Stimulated activated CD4-positive, alpha-beta T cell treated with anti-CD3 and anti-CD28 coated beads, Interleukin-2, amount 100 ng/mL, for 48 hours (primary cell): ENCODE data around the gene GDAP2.
"Not testable (repeated sequence)": the region's sequence is repeated elsewhere in the genome, so short reads cannot be mapped to it uniquely, and the experiment has no call there.

Experiments
- DNase-seq, 2 donors: peaks; one replicate each; pipeline ENCODE4 v3.0.0-alpha.2; 2020

Gene GDAP2, protein sequence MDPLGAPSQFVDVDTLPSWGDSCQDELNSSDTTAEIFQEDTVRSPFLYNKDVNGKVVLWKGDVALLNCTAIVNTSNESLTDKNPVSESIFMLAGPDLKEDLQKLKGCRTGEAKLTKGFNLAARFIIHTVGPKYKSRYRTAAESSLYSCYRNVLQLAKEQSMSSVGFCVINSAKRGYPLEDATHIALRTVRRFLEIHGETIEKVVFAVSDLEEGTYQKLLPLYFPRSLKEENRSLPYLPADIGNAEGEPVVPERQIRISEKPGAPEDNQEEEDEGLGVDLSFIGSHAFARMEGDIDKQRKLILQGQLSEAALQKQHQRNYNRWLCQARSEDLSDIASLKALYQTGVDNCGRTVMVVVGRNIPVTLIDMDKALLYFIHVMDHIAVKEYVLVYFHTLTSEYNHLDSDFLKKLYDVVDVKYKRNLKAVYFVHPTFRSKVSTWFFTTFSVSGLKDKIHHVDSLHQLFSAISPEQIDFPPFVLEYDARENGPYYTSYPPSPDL

DNA sequence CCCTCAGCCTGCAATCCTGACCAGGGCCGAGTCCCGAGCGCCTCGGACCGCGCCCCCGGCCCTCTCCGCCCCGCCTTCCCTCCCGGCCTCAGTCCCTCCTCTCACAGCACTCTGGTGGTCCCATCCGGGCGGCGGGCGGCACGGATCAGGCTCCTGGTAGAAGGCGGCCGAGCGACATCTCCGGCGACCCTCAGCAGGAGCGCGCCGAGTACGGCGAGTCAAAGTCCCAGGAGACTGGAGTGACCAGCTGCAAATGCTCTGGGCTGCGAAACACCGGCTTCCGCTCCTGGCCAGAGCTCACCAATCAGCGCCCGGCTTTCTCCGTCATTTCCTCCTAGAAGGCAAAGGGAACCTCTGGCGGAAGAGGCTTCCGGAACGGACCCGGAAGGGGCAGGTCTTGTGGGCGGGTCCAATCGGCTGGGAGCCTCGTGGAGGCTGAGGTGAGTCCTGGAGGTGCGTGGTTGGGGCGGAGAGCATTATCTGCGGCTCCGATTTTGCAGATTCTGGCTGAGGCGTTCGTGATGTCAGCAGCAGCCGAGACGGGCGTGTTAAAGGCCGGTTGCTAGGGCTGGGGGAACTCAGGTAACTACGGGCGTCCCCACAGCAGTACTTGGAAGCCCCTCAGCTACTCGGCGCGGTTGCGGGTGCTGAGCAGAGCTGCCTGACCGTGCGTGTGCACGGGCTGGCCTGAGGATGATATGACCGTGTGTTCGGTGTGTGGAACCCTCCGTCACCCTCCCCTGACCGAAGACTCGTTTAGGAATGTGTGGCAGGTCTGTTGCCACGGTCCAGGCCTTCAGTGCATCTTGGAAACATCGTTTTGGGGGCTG lies at the start of gene GDAP2, which contains the start of gene WDR3:
Gene GDAP2 (minus strand): TSS at position 279 of the 830 bp plus-strand sequence. CDS start 9,264 bp downstream, outside the sequence.
Gene WDR3 (plus strand): TSS at position 397 of the 830 bp plus-strand sequence. CDS start 3,581 bp downstream, outside the sequence.
- peak; percentile 86 to 91 for DNase-seq

GRCh38 chr1:117976381-117976780 lies 47.0 kb upstream of the GDAP2 start:
- DNase-seq: no peak

- no peak for DNase-seq
These were observed 42.4 kb upstream of the GDAP2 start for GRCh38 chr1:117971777-117972176.

DNA sequence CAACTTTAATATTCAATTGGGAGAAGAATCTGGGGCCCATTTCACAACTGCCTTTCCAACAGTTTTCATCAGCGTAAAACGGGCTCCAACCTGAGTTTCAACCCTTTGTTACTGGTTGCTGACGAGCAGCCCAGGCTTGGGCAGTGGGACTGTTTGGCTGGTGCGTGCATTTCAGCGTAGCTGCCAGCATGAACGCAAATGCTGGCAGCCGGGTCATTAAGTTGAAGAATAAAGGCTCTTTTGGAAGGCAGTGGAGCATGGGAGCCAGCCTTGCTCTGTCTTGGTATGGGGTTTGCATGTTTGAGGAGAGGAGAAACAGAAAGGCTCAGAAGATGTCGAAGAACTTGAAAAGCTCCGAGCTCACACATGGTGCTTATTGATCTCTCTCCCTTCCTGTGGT lies 40.8 kb upstream of the GDAP2 start:
- DNase-seq: no peak

DNA sequence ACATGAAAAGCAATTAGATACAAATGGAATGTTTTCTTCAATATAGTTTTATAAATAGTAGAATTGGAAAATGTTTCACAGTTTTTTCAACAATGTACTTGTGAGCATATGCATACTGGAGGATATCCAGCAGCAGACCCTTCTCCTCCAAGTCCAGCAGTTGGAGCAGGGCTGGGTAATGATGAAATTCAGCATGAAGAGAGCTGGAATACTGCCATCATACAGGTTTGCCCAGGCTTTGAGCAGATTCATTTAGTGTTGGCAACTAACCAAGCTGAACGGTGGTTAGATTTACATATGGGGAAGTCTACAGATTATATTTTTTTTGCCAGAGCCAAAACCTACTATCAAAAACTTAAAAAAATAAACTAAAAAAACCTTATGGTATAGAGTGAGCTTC lies 38.5 kb upstream of the GDAP2 start:
- no peak for DNase-seq

GRCh38 chr1:117967477-117967876 lies 38.1 kb upstream of the GDAP2 start:
- no peak for DNase-seq

- no peak for DNase-seq
These were observed 35.0 kb upstream of the GDAP2 start for GRCh38 chr1:117964290-117965038.

DNA sequence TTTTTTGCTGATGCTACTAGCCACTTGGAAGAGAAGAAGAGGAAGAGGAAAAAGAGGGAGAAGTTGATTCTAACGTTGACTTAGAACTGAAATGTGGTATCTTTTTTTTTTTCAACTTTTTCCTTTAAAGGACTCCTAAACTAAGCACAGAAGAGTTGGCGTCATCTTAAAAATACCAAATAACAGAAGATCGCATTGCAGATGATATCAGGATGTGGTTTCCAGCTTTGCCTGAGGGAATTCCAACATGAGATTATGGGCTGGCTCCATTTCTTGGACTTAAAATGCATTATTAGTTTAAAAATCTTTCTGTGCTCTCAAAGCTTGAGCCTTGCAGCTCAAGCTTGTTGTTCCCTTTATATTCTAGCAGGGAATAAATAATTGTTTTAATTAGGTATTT lies 29.9 kb upstream of the GDAP2 start:
- no peak for DNase-seq

- no peak for DNase-seq
These were observed 23.0 kb upstream of the GDAP2 start for GRCh38 chr1:117952386-117952785.

DNA sequence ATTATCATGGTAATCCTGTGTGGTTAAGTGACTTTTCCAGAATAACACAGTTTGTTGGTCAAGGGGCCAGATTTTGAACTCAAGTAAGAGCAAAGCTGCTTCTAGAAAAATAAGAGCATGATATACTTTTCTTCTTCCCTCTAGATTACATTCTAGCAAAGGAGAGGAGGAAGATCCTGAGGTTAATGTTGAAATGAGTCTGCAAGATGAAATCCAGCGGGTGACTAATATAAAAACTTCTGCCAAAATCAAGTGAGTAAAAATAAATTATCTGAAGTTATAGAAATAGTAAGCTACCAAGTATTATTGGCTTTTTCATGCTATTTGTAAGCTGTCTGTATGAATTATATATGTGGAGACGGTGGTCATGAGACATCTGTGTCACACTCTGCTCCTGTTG lies 12.9 kb upstream of the GDAP2 start:
- DNase-seq: no peak

DNA sequence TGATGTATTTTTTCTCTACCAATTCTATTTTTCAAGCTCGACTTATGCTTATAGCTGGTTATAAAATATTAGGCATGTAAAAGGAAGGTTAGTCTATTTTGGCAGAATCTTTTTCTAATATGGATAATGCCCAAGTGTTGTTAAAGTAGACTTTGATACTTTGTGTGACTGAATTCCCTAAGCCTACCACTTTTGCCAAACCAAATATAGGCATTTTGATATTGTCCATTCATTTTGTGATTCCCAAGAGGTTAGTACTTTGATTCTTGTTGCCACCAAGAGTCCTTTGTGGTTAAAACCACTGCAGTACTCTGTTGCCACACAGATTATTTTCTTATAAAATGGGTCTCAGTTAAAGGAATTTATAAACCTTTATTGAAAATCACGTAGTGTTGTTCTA lies 4.3 kb upstream of the GDAP2 start:
- DNase-seq: no peak

GRCh38 chr1:117932576-117932975 lies 3.2 kb upstream of the GDAP2 start:
- DNase-seq: no peak

GRCh38 chr1:117930484-117930883 lies 1.1 kb upstream of the GDAP2 start:
- no peak for DNase-seq

- no peak for DNase-seq
These were observed 689 bp upstream of the GDAP2 start for GRCh38 chr1:117930173-117930447.

DNA sequence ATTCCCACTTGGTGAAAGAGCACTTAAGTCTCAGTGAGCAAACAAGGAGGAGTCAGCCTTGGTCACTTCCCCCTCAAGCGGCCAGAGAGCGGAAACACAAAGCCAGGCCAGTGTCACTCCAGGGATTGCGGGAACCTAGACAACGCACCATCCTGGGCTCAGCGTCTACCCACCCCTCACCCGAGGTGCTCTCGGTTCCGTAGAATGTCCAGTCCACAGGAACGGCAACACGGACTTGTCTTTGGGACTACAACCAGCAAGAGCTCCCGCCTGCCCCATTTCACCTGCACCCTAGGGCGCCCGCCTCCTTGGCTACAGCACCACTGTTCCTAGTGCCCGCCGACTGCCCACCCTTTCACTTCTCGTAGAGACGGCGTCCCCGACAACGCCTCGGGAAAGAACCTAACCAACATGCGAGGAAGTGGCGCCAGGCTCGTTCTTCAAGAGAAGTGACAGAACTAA lies 509 bp downstream of the GDAP2 start:
- DNase-seq: peak in 1 of 2 donors; percentile 17

DNA sequence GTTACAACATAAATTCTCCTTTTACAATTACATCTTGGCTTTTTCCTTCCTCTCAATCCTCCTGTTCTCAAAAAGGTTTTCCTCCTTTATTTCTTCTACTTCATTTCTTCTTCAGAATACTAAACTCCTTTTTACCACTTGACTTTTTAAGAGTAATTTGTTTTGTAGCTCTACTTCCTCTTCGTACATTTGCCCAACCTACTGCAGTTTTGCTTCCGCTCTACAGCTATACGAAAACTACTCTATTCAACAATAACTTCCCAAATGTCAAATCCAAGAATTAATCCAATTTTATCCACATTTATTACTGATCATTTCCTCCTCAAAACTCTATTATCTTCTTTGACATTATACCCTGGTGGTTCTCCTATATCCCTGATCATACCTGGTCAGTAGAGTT lies 3.4 kb downstream of the GDAP2 start:
- DNase-seq: no peak

DNA sequence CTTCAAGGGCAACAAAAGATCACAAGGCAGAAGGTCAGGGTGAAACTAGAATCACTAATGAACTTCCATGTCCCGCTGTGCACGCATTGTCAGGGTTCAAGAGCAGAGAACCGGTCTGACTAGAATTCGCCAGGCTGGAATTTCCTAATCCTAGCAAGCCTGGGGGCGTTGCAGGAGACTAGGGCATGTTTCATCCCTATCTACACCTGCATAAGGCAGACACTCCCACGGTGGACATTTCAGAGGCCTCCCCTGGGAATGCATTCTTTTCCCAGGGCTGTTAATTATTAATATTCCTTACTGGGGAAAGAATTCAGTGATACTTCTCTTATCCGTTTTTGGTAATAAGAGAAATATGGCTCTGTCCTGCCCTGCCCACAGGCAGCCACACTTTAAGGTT lies 6.7 kb downstream of the GDAP2 start:
- not testable (repeated sequence) for DNase-seq

GRCh38 chr1:117921991-117922390 lies 7.4 kb downstream of the GDAP2 start:
- DNase-seq: no peak

DNA sequence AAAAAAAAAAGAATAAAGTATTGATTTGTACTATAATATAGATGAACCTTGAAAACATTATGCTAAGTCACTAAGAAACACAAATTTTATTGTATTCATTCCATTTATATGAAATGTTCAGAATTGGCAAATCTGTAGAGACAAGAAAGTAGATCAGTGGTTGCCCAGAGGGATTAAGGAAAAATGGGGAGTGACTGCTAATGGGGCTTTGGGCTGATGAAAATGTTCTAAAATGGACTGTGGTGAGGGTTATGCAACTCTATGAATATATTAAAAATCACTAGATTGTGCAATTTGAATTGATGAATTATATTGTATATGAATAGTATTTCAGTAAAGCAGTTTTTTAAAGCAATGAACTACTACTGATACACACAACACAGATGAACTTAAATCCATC lies 10.0 kb downstream of the GDAP2 start:
- no peak for DNase-seq

DNA sequence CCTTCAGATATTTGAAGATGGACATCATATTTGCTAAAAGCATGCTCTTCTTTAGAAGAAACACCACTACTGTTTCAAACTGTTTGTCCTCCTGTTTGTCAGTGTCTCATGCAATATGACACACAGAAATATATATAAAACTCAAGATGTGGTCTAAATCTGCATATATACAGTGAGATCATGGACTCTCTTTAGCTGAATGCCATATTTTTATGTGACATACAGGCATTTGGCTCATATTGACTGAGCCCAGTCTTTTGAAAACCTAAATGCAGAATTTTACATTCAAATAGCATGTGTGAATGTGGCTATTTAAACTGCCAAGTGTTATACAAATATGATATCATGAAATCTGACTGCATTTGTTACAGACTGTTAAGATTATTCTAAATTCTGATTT lies 18.4 kb downstream of the GDAP2 start:
- no peak for DNase-seq

DNA sequence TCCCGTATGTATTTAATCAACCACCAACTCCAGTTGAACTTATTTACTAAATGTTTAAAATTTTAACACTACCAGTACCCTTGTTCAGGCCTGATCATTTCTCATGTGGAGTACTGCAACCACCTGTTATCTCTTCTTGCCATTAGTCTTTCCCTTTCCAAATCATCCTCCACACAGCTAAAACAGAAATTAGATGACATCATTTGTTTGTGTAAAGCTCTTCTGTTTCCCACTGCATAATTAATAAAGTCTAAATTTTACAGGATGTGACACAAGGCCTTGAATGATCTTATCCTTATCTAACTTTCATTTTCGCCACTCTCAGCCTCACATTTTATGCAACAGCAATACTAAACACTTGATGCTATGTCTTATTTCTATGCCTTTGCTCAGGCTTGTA lies 24.4 kb downstream of the GDAP2 start:
- no peak for DNase-seq

DNA sequence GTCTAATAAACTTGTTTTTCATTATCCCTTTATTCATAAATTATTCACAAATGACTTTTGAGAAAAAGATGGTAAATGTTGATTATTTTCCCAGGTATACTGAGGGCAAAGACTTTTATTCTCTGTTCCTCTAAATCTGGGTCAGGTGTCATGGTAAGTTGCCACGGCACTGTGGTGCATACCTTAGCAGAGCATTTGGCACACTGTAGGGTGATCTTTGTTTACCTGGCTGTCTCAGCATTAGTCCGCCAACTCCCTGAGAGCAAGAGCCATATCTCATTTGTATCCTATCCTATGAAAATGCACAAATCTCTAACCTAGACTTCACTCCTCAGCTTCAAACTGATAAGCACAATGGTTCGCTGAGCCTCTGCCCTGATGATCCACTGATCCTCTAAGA lies 24.9 kb downstream of the GDAP2 start:
- no peak for DNase-seq

DNA sequence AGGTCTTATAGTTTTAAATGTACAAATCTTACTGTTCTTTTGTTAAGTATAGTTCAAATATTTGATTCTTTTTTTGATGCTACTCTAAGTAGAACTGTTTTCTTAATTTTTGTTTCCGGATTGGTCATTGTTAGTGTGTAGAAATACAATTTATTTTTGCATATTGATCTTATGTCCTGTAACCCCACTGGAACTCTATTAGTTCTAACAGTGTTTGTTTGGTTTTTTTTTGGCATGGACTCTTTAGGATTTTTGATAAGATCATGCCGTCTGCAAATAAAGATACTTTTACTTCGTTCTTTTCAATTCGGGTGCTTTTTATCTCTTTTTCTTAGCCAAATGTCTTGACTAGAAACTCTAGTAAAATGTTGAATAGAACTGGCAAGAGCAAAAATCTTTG lies 26.5 kb downstream of the GDAP2 start:
- no peak for DNase-seq
